HepG2 (cell line): Measurements from ENCODE around the gene ATOSB. TPM values are rescaled to one million over a fixed set of nuclear protein-coding genes. Genes with fewer than 3 reads are reported as not detected.
A peak's percentile ranks its signal among the peaks of the same experiment; 100 is the strongest.

Experiments used
- NBN ChIP-seq: fragments of 450-650 bp; conservative IDR thresholded peaks from 2 replicates; pipeline ENCODE4 v1.6.1; 2017
- POLR2A ChIP-seq, 2 experiments: IDR thresholded peaks; 2 replicates each; pipeline ENCODE4 v1.6.1; 2011; ENCODE audit warnings: low read depth in 2 of 2, low read length in 2 of 2, mild to moderate bottlenecking in 1 of 2, moderate library complexity in 1 of 2; ENCODE audit not compliant: insufficient read depth in 1 of 2
- WIZ ChIP-seq: sonication (generic); formaldehyde crosslinking; IDR thresholded peaks from 2 replicates; pipeline ENCODE4 v1.5.1; 2020; ENCODE audit warnings: mild to moderate bottlenecking, missing genetic modification reagents
- polyA plus RNA-seq, 8 experiments: library from polyadenylated mRNA; depleted of rRNA in 3 of 8; stranded (reverse) in 7 of 8; unstranded in 1 of 8; fragments of >200 nt; fragmentation: Illumina TruSeq in 4 of 8; extraction: Trizol in 4 of 8; gene quantifications; 2 replicates each; pipeline versions ENCODE4 v1.2.1 to v1.2.3, GENCODE V29; 2011 to 2016; ENCODE audit warnings: low read depth in 4 of 8, missing spikeins in 1 of 8, mixed read lengths in 1 of 8; ENCODE audit not compliant: insufficient read depth in 1 of 8
- total RNA-seq, 5 experiments: library from RNA; depleted of rRNA; stranded (reverse); fragments of >200 nt; fragmentation: Illumina TruSeq; extraction: Trizol; gene quantifications; 2 replicates each; pipeline ENCODE4 v1.2.3, GENCODE V29; 2016; ENCODE audit warnings: low read depth in 1 of 5
- TF ChIP-seq, protein P1 (sequence below): sonication (generic); formaldehyde crosslinking; IDR thresholded peaks from 2 replicates; pipeline ENCODE4 v1.5.0; 2020; ENCODE audit warnings: mild to moderate bottlenecking, missing genetic modification reagents, borderline replicate concordance
- TF ChIP-seq, protein P2 (sequence below): IDR thresholded peaks from 2 replicates; pipeline ENCODE4 v1.6.1; 2012; ENCODE audit warnings: low read depth, low read length, improper control_type of control experiment
- TF ChIP-seq, protein P3 (sequence below): sonication (generic); formaldehyde crosslinking; IDR thresholded peaks from 2 replicates; pipeline ENCODE4 v1.5.1; 2020; ENCODE audit warnings: mild to moderate bottlenecking, missing genetic modification reagents, borderline replicate concordance

Gene ATOSB
- total and polyA plus RNA-seq, 2 of the 13 experiments (the other 11 are each of a cell fraction or from before 2014, with no cell fraction given): 1.9 to 6.4 TPM

DNA sequence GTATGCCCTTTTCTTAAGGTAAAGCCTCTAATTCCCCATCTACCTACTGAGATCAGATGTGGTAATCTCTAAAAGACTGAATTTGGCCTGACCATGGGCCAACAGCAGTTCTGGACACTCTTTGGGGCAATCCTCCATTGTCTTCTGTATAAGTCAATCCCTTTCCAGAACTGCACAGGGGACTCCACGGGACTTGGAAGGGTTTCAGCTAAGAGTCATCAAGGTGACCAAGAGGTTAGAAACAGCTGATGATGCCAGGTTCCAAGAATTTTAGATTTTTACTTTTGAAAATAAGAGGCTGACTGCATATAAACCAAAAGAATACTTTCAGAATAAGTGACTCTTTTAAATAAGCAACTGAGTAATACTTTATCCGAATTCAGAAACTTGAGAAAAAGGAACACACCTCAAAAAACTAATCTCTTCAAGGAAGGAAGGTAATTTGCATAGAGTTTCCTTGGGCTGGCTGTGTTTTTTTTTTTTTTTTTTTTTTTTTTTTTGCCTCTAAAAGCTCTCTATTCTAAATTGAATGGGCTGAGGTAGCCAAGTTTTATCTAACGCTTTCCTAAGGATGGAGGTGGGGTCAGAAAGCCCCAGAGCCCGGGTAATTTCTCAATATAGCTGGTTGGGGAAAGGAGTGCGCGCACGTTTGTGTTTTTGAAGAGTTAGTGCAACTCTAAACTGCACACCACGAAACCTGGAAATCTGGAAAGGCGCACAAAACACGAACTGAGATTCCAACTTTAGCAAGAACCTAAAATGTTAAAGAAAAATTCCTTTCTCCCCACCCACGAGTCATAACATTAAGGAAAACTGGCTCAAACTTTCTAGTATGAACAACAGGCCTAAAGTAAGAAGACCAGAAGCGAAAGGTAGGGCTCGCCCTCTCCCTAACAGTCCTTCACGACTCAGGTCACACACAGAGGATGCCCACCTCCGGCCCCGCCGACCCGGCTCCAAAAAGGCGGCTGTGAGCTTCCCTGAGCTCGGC, 44.5 kb downstream of the ATOSB start (continued):
- TF ChIP-seq, protein P1, sequence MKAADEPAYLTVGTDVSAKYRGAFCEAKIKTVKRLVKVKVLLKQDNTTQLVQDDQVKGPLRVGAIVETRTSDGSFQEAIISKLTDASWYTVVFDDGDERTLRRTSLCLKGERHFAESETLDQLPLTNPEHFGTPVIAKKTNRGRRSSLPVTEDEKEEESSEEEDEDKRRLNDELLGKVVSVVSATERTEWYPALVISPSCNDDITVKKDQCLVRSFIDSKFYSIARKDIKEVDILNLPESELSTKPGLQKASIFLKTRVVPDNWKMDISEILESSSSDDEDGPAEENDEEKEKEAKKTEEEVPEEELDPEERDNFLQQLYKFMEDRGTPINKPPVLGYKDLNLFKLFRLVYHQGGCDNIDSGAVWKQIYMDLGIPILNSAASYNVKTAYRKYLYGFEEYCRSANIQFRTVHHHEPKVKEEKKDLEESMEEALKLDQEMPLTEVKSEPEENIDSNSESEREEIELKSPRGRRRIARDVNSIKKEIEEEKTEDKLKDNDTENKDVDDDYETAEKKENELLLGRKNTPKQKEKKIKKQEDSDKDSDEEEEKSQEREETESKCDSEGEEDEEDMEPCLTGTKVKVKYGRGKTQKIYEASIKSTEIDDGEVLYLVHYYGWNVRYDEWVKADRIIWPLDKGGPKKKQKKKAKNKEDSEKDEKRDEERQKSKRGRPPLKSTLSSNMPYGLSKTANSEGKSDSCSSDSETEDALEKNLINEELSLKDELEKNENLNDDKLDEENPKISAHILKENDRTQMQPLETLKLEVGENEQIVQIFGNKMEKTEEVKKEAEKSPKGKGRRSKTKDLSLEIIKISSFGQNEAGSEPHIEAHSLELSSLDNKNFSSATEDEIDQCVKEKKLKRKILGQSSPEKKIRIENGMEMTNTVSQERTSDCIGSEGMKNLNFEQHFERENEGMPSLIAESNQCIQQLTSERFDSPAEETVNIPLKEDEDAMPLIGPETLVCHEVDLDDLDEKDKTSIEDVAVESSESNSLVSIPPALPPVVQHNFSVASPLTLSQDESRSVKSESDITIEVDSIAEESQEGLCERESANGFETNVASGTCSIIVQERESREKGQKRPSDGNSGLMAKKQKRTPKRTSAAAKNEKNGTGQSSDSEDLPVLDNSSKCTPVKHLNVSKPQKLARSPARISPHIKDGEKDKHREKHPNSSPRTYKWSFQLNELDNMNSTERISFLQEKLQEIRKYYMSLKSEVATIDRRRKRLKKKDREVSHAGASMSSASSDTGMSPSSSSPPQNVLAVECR (CRISPR knock-in tag): no peak
- TF ChIP-seq WIZ (CRISPR knock-in tag) (no peak), NBN (no peak), POLR2A (IDR thresholded peaks at IDR 0.05; ENCODE audit: insufficient read depth in 1 of 2, low read depth in 2 of 2, low read length in 2 of 2) (0 out of 4 replicates have a peak, but pooled peaks of 1 of the 2 experiments have one; percentile 9)
- TF ChIP-seq, protein P2, sequence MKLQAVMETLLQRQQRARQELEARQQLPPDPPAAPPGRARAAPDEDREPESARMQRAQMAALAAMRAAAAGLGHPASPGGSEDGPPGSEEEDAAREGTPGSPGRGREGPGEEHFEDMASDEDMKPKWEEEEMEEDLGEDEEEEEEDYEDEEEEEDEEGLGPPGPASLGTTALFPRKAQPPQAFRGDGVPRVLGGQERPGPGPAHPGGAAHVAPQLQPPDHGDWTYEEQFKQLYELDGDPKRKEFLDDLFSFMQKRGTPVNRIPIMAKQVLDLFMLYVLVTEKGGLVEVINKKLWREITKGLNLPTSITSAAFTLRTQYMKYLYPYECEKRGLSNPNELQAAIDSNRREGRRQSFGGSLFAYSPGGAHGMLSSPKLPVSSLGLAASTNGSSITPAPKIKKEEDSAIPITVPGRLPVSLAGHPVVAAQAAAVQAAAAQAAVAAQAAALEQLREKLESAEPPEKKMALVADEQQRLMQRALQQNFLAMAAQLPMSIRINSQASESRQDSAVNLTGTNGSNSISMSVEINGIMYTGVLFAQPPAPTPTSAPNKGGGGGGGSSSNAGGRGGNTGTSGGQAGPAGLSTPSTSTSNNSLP: no peak
- TF ChIP-seq, protein P3, sequence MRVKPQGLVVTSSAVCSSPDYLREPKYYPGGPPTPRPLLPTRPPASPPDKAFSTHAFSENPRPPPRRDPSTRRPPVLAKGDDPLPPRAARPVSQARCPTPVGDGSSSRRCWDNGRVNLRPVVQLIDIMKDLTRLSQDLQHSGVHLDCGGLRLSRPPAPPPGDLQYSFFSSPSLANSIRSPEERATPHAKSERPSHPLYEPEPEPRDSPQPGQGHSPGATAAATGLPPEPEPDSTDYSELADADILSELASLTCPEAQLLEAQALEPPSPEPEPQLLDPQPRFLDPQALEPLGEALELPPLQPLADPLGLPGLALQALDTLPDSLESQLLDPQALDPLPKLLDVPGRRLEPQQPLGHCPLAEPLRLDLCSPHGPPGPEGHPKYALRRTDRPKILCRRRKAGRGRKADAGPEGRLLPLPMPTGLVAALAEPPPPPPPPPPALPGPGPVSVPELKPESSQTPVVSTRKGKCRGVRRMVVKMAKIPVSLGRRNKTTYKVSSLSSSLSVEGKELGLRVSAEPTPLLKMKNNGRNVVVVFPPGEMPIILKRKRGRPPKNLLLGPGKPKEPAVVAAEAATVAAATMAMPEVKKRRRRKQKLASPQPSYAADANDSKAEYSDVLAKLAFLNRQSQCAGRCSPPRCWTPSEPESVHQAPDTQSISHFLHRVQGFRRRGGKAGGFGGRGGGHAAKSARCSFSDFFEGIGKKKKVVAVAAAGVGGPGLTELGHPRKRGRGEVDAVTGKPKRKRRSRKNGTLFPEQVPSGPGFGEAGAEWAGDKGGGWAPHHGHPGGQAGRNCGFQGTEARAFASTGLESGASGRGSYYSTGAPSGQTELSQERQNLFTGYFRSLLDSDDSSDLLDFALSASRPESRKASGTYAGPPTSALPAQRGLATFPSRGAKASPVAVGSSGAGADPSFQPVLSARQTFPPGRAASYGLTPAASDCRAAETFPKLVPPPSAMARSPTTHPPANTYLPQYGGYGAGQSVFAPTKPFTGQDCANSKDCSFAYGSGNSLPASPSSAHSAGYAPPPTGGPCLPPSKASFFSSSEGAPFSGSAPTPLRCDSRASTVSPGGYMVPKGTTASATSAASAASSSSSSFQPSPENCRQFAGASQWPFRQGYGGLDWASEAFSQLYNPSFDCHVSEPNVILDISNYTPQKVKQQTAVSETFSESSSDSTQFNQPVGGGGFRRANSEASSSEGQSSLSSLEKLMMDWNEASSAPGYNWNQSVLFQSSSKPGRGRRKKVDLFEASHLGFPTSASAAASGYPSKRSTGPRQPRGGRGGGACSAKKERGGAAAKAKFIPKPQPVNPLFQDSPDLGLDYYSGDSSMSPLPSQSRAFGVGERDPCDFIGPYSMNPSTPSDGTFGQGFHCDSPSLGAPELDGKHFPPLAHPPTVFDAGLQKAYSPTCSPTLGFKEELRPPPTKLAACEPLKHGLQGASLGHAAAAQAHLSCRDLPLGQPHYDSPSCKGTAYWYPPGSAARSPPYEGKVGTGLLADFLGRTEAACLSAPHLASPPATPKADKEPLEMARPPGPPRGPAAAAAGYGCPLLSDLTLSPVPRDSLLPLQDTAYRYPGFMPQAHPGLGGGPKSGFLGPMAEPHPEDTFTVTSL (CRISPR knock-in tag): peak; percentile 2; the same call in 1 of the 2 replicates
